Kidney epithelial cell (primary cell): ENCODE data around the gene ASIC5. TPM values are rescaled to one million over a fixed set of nuclear protein-coding genes. Genes with fewer than 3 reads are reported as not detected.
A peak's percentile ranks its signal among the peaks of the same experiment; 100 is the strongest.

Experiments used
- DNase-seq: peaks from one replicate; pipeline ENCODE4 v3.0.0-alpha.2; 2010; ENCODE audit warnings: low read depth
- H3K27me3 ChIP-seq: 2 replicates; pipeline ENCODE4 v1.6.0; 2011; ENCODE audit warnings: low read length; ENCODE audit not compliant: control insufficient read depth, insufficient read depth
- H3K36me3 ChIP-seq: 2 replicates; pipeline ENCODE4 v1.5.1; 2011; ENCODE audit warnings: low read length; ENCODE audit not compliant: control insufficient read depth, insufficient read depth
- H3K4me3 ChIP-seq: 2 replicates; pipeline ENCODE4 v1.5.1; 2011; ENCODE audit warnings: low read depth, mild to moderate bottlenecking, control low read depth, low read length
- total RNA-seq: library from RNA; depleted of rRNA; stranded (reverse); fragments of >200 nt; gene quantifications from 2 replicates; pipeline ENCODE4 v1.2.3, GENCODE V29; 2015
- TF ChIP-seq, protein P1 (sequence below): IDR thresholded peaks from 2 replicates; pipeline ENCODE4 v1.5.1; 2011; ENCODE audit warnings: mild to moderate bottlenecking, moderate library complexity, low read length, control low read depth, inconsistent platforms; ENCODE audit not compliant: insufficient read depth, poor library complexity, severe bottlenecking

The ASIC5 gene
- total RNA-seq, 1 donor from 2014 or later = not detected

DNA sequence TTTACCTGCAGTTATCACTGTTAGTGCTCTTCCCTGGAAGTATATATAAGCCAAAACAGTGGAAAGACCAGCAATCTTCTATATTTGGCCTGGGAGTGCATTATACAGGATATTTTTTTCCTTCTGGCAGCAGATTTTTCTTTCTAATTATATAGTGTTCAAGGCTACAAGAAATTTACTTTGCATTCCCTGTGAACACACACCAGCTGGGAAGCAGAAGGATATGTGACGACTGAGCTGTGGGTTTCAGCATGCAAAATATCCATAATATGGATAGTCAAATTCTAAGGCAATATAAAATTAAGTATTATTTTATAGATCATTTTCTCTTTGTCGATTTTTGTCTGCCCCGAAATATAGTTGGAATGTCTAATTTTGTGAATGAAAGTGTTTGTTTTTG is 76.1 kb downstream of the ASIC5 start:
- TF ChIP-seq, protein P1, sequence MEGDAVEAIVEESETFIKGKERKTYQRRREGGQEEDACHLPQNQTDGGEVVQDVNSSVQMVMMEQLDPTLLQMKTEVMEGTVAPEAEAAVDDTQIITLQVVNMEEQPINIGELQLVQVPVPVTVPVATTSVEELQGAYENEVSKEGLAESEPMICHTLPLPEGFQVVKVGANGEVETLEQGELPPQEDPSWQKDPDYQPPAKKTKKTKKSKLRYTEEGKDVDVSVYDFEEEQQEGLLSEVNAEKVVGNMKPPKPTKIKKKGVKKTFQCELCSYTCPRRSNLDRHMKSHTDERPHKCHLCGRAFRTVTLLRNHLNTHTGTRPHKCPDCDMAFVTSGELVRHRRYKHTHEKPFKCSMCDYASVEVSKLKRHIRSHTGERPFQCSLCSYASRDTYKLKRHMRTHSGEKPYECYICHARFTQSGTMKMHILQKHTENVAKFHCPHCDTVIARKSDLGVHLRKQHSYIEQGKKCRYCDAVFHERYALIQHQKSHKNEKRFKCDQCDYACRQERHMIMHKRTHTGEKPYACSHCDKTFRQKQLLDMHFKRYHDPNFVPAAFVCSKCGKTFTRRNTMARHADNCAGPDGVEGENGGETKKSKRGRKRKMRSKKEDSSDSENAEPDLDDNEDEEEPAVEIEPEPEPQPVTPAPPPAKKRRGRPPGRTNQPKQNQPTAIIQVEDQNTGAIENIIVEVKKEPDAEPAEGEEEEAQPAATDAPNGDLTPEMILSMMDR = no peak
- peaks cover 1% of the 10 kb centered on the region for H3K36me3 ChIP-seq
- no peak for DNase-seq
- H3K27me3 ChIP-seq = no peaks in the 10 kb centered on the region
- no peak overlapping the region for H3K4me3 ChIP-seq

DNA sequence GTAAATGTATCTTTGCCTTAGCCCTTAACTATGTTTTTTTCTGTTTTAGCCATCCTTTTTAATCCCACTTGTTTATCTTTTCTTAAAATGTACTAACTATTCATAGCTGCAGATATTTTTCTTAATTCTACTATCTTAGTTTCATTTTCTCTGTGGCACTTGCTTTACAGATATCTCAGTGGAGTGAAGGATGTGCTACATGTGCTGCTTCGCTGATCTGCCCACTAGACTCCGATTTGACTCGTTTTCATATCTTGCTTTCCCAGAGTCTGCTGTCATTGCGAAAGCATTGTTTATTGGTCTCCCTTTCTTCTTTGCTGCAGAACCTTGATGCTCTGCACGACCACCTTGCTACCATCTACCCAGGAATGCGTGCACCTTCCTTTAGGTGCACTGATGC is 76.7 kb downstream of the ASIC5 start:
- Histone ChIP-seq H3K36me3 (peaks cover 1% of the 10 kb centered on the region), H3K4me3 (no peak overlapping the region), H3K27me3 (no peaks in the 10 kb centered on the region)
- no peak for DNase-seq
- TF ChIP-seq, protein P1 = no peak

DNA sequence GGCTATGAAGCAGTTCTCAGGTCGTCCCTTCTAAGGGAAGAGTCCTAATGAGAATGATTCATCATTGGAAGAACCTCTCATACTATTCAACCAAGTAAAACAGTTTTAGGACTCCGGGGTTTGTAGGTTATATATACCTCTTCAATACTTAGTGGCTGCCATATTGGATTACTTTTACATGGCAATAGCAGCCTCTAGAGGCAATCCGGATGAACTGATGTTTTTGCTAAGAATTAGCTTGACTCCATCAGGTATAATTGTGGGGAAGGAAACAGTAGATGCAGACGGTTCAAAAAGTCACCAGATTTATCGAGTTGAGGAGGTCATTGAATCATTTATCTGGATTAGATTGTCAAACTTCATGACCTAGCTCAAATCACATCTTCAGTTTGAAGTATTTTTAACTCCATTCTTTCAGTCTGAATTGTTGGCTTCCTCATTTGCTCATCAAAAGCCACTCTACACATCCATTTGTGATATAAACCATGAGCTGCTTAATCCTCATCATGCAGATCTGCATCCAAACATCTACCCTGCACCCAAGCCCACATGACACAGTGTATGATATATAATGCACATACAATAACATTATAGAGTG is 78.9 kb downstream of the ASIC5 start:
- Histone ChIP-seq H3K4me3 (no peak overlapping the region), H3K36me3 (peaks cover 1% of the 10 kb centered on the region), H3K27me3 (no peaks in the 10 kb centered on the region)
- TF ChIP-seq, protein P1 = peak; percentile 87
- no peak for DNase-seq

DNA sequence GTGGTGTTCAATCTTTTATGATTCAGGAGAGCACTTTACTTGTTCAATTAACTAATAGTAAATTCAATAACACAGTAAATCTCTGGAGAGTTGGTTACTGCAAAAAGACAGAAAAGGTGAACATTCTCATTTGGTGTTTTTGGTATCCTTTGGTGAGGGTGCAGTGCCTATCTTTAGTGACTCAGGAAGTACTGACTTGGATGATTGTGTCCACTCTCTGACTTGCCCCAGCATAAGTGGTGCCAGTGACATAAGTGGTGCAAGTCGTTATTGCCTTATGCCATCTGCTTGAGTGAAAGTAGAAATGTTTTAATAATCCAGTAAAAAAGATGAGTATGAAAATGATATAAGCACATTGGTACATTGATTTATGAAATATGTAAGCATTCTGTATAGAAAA is 80.2 kb downstream of the ASIC5 start:
- no peak overlapping the region for H3K4me3 ChIP-seq
- TF ChIP-seq, protein P1 = no peak
- no peak for DNase-seq
- peaks cover 1% of the 10 kb centered on the region for H3K36me3 ChIP-seq
- no peaks in the 10 kb centered on the region for H3K27me3 ChIP-seq

DNA sequence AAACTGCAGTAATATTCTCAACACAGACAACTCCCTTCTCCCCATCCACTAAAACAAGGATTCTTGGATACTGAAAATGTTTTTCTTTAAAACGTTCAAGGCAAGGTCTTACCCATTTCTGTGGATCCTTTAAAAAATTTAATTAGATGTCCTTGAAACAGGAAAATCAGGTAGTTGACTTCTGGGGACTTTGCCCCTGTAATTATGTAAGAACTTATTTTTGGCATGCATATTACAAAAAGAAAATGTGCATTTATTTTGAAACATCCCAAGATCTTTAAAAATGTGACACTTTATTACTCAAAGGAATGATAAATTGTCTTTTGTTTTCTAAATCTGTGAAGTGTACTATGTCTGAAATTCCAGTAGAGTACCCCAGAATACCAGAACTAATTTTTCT is 81.4 kb downstream of the ASIC5 start:
- TF ChIP-seq, protein P1 = no peak

DNA sequence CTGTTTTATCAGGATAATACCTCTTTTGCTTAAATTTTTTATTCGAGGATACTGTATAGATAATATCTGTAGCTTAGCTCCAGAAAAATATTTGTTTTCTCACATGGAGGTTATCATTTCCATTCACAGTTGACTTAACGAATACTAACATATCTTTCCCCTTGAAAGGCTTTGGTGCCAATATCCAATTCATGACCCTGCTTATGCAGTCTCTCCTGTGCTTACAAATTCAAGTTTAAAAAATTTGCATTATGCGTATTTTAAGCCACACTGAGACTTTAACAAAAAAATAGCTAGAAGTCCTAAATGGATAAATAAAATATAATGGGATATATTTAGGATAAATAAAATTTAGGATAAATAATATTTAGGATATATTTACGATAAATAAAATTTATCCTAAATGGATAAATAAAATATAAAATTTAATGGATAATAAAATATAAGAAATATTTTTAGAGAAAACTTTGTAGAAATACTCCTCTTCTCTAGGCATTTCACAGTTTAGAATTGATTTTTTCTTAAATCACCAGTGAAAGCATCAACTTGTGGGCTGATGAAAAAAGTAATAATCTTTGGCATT is 84.7 kb downstream of the ASIC5 start:
- TF ChIP-seq, protein P1 = no peak
- no peak for DNase-seq
- Histone ChIP-seq H3K36me3 (no peaks in the 10 kb centered on the region), H3K4me3 (no peak overlapping the region), H3K27me3 (no peaks in the 10 kb centered on the region)

More for the DNA sequence above, 81.4 kb downstream of the ASIC5 start:
- no peak overlapping the region for H3K4me3 ChIP-seq
- no peaks in the 10 kb centered on the region for H3K36me3 ChIP-seq
- DNase-seq = no peak
- no peaks in the 10 kb centered on the region for H3K27me3 ChIP-seq
